Ishikawa (cell line): Measurements from ENCODE around the gene ZBTB8A.

Experiments
- CEBPB ChIP-seq: IDR thresholded peaks from 2 replicates; pipeline ENCODE4 v1.6.1; 2012
- CREB1 ChIP-seq: IDR thresholded peaks from 2 replicates; pipeline ENCODE4 v1.6.1; 2012; ENCODE audit warnings: low read depth
- EGR1 ChIP-seq: IDR thresholded peaks from 2 replicates; pipeline ENCODE4 v1.6.1; 2012
- EP300 ChIP-seq: IDR thresholded peaks from 2 replicates; pipeline ENCODE4 v1.6.1; 2012; ENCODE audit warnings: borderline replicate concordance
- FOXM1 ChIP-seq: IDR thresholded peaks from 2 replicates; pipeline ENCODE4 v1.6.1; 2012; ENCODE audit warnings: low read depth, borderline replicate concordance
- NFIC ChIP-seq: IDR thresholded peaks from 2 replicates; pipeline ENCODE4 v1.6.1; 2012
- RAD21 ChIP-seq: IDR thresholded peaks from 2 replicates; pipeline ENCODE4 v1.6.1; 2012; ENCODE audit warnings: low read depth
- TAF1 ChIP-seq: IDR thresholded peaks from 2 replicates; pipeline ENCODE4 v1.6.1; 2012; ENCODE audit warnings: low read depth, mild to moderate bottlenecking
- TCF12 ChIP-seq: IDR thresholded peaks from 2 replicates; pipeline ENCODE4 v1.6.1; 2012; ENCODE audit warnings: low read depth
- TEAD4 ChIP-seq: IDR thresholded peaks from 2 replicates; pipeline ENCODE4 v1.6.1; 2012
- YY1 ChIP-seq: IDR thresholded peaks from 2 replicates; pipeline ENCODE4 v1.6.1; 2012; ENCODE audit warnings: low read depth
- ZBTB7A ChIP-seq: IDR thresholded peaks from 2 replicates; pipeline ENCODE4 v1.6.1; 2012; ENCODE audit warnings: low read depth
- TF ChIP-seq, protein P1 (sequence below): IDR thresholded peaks from 2 replicates; pipeline ENCODE4 v1.6.1; 2012; ENCODE audit warnings: low read depth, mild to moderate bottlenecking
- TF ChIP-seq, protein P2 (sequence below): IDR thresholded peaks from 2 replicates; pipeline ENCODE4 v1.6.1; 2012
- TF ChIP-seq, protein P3 (sequence below): IDR thresholded peaks from 2 replicates; pipeline ENCODE4 v1.6.1; 2012

ZBTB8A gene

DNA sequence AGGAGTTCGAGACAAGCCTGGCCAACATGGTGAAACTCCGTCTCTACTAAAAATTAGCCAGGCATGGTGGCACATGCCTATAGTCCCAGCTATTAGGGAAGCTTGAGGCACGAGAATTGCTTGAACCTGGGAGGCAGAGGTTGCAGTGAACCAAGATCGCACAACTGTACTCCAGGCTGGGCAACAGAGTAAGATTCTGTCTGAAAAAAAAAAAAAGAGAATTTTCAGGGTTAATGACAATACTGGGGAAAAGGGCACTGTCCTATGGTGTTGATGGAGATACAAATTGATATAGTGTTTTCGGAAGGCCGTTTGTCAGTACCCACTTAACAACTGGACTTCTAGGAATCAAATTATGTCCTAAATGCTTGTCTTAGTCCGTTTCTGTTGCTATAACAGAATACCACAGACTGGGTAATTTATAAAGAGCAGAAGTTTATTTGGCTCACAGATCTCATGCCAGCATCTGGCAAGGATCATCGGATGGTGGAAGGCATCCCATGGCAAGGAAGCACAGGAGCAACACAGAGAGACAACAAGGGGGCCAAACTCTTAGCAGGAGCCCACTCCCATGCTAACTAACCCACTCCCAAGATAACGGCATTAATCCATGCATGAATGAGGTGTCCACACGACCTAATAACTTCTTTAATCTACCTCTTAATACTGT is 41.3 kb downstream of the ZBTB8A start:
- TF ChIP-seq TAF1 (no peak), EP300 (no peak), TCF12 (no peak), ZBTB7A (no peak), CEBPB (no peak), TEAD4 (no peak), FOXM1 (no peak), CREB1 (no peak), EGR1 (no peak), RAD21 (no peak)
- TF ChIP-seq, protein P1, sequence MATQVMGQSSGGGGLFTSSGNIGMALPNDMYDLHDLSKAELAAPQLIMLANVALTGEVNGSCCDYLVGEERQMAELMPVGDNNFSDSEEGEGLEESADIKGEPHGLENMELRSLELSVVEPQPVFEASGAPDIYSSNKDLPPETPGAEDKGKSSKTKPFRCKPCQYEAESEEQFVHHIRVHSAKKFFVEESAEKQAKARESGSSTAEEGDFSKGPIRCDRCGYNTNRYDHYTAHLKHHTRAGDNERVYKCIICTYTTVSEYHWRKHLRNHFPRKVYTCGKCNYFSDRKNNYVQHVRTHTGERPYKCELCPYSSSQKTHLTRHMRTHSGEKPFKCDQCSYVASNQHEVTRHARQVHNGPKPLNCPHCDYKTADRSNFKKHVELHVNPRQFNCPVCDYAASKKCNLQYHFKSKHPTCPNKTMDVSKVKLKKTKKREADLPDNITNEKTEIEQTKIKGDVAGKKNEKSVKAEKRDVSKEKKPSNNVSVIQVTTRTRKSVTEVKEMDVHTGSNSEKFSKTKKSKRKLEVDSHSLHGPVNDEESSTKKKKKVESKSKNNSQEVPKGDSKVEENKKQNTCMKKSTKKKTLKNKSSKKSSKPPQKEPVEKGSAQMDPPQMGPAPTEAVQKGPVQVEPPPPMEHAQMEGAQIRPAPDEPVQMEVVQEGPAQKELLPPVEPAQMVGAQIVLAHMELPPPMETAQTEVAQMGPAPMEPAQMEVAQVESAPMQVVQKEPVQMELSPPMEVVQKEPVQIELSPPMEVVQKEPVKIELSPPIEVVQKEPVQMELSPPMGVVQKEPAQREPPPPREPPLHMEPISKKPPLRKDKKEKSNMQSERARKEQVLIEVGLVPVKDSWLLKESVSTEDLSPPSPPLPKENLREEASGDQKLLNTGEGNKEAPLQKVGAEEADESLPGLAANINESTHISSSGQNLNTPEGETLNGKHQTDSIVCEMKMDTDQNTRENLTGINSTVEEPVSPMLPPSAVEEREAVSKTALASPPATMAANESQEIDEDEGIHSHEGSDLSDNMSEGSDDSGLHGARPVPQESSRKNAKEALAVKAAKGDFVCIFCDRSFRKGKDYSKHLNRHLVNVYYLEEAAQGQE = no peak

DNA sequence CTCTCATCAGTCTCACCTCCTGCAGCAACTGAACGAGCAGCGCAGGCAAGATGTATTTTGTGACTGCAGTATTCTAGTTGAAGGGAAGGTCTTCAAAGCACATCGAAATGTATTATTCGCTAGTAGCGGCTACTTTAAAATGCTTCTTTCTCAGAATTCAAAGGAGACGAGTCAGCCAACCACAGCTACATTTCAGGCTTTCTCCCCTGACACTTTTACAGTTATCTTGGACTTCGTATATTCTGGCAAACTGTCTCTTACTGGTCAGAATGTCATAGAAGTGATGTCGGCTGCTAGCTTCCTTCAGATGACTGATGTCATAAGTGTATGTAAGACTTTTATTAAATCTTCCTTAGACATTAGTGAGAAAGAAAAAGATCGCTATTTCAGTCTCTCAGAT is 53.7 kb downstream of the ZBTB8A start:
- TF ChIP-seq RAD21 = no peak
- TF ChIP-seq, protein P2, sequence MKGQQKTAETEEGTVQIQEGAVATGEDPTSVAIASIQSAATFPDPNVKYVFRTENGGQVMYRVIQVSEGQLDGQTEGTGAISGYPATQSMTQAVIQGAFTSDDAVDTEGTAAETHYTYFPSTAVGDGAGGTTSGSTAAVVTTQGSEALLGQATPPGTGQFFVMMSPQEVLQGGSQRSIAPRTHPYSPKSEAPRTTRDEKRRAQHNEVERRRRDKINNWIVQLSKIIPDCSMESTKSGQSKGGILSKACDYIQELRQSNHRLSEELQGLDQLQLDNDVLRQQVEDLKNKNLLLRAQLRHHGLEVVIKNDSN = no peak
- no peak for TF ChIP-seq FOXM1
- no peak for TF ChIP-seq CEBPB
- no peak for TF ChIP-seq TEAD4
- TF ChIP-seq EP300 = no peak
- no peak for TF ChIP-seq TCF12
- TF ChIP-seq TAF1 = no peak
- no peak for TF ChIP-seq YY1
- TF ChIP-seq, protein P1 = no peak
- TF ChIP-seq NFIC = no peak
- TF ChIP-seq EGR1 = no peak
- TF ChIP-seq CREB1 = no peak
- no peak for TF ChIP-seq ZBTB7A
- TF ChIP-seq, protein P3, sequence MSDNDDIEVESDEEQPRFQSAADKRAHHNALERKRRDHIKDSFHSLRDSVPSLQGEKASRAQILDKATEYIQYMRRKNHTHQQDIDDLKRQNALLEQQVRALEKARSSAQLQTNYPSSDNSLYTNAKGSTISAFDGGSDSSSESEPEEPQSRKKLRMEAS = no peak

DNA sequence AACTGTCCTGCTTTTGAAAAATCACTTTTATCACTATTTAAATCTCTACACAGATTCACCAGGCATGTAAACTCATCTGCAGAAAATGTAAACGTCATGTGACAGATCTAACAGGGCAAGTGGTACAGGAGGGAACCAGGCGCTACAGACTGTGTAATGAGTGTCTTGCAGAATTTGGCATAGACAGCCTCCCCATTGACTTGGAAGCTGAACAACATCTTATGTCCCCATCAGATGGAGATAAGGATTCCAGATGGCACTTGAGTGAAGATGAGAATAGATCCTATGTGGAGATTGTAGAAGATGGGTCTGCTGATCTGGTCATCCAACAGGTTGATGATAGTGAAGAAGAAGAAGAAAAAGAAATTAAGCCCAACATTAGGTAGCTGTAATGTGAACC is 60.8 kb downstream of the ZBTB8A start:
- TF ChIP-seq EP300 = no peak
- no peak for TF ChIP-seq FOXM1
- TF ChIP-seq RAD21 = no peak
- TF ChIP-seq, protein P3 = no peak
- no peak for TF ChIP-seq TAF1
- no peak for TF ChIP-seq ZBTB7A
- TF ChIP-seq YY1 = no peak
- TF ChIP-seq, protein P1 = no peak
- no peak for TF ChIP-seq NFIC
- no peak for TF ChIP-seq CEBPB
- no peak for TF ChIP-seq TCF12
- TF ChIP-seq TEAD4 = no peak
- TF ChIP-seq CREB1 = no peak
- TF ChIP-seq, protein P2 = no peak
- no peak for TF ChIP-seq EGR1

DNA sequence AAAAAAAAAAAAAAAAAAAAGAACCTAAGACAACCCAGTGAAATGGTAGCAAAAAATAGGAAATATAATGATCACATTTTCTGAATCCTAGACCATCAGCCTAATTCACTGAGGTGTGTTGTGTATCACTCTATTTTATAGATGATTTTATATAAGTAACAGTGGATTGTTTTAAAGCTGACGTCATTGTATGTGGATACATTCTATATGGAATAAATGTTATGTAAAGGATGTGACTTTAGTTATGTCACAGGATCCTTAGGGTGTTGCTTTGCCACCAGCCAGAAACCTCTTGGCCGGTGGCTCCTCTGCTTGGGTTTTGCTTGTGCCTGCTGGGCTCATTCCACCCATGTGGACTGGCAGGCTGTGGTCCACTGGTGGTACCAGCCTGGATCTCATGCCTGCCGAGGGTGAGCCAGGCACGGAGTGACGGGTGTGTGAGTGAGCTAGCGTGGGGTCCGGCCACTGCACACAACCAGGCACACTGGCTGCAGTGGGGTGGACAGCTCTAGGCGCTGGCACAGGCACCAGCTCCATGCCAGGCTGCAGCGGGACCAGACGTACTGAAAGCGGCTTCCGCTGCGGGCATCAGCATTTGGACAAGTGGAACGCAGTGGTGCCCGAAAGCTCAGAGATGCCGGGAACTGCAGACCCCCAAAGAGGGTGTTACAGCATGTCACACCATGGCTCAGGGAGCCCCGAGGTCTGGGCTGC is 66.6 kb downstream of the ZBTB8A start:
- TF ChIP-seq FOXM1 (no peak), TAF1 (no peak)
- TF ChIP-seq, protein P3 = no peak
